ENCODE data around the gene PLEKHM2. TPM values are rescaled to one million over a fixed set of nuclear protein-coding genes. Genes with fewer than 3 reads are reported as not detected.

The PLEKHM2 gene
- polyA plus RNA-seq, 1 donor from 2014 or later, result 40.1 TPM

DNA sequence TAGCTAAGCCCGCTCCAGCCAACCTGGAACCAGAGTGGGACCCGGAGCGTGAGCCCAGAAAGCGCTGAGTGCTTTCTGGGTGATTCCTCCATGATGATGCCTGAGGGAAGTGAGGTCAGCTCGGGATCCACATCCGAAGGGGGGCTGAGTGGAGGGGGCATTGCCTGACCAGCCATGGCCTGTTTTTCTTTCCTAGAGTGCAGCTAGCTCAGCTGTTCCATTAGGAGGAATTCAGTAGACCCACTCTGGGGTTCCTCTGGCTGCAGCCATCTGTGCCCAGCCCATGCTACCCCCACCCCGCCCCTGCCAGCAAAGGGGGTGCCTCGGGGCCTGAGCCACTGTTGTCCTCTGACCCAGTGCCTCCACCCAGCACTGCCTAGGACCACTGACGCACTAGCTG lies 42.4 kb downstream of the PLEKHM2 start:
- TF ChIP-seq POLR2AphosphoS5 (IDR thresholded peaks at IDR 0.05) (no peak), SMC3 (conservative IDR thresholded peaks at IDR 0.05; ENCODE audit: poor library complexity) (no peak), CTCF (IDR thresholded peaks at IDR 0.05; ENCODE audit: poor library complexity, severe bottlenecking) (no peak), EP300 (conservative IDR thresholded peaks at IDR 0.05; ENCODE audit: poor library complexity, severe bottlenecking) (no peak), EZH2 (IDR thresholded peaks at IDR 0.05; ENCODE audit: borderline replicate concordance, insufficient read depth, low read length, poor library complexity, severe bottlenecking) (no peak)
- Histone ChIP-seq H3K9me2 (ENCODE audit: insufficient read depth, low read length) (no peaks in the 10 kb centered on the region), H2AFZ (ENCODE audit: low read depth, low read length) (no peak overlapping the region), H3K4me3 (ENCODE audit: low read length) (no peak overlapping the region), H3F3A (ENCODE audit: insufficient read depth, low read length, poor library complexity, severe bottlenecking) (no peaks in the 10 kb centered on the region), H3K79me2 (replicated peaks; ENCODE audit: insufficient read depth, low read length) (no peaks in the 10 kb centered on the region), H3K9me3 (ENCODE audit: low read length) (no peaks in the 10 kb centered on the region), H3K36me3 (ENCODE audit: insufficient read depth, low read length) (no peaks in the 10 kb centered on the region), H3K4me2 (ENCODE audit: low read length) (no peak overlapping the region), H3K9ac (ENCODE audit: low read length) (no peak overlapping the region), H4K20me1 (ENCODE audit: insufficient read depth) (no peaks in the 10 kb centered on the region), H3K27ac (ENCODE audit: low read length) (no peak overlapping the region), H3K27me3 (ENCODE audit: insufficient read depth, low read depth, low read length) (no peaks in the 10 kb centered on the region)

DNA sequence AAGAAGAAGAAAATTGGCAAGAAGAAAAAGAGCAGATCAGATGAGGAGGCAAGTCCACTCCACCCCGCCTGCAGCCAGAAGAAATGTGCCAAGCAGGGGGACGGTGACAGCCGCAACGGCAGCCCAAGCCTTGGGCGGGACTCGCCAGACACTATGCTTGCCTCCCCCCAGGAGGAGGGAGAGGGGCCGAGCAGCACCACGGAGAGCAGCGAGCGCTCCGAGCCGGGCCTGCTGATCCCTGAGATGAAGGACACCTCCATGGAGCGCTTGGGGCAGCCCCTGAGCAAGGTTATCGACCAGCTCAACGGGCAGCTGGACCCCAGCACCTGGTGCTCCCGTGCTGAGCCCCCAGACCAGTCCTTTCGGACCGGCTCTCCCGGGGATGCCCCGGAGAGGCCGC lies 42.9 kb downstream of the PLEKHM2 start:
- Histone ChIP-seq H3K9me3 (ENCODE audit: low read length) (no peaks in the 10 kb centered on the region), H3K27me3 (ENCODE audit: insufficient read depth, low read depth, low read length) (no peaks in the 10 kb centered on the region), H2AFZ (ENCODE audit: low read depth, low read length) (no peak overlapping the region), H3K79me2 (replicated peaks; ENCODE audit: insufficient read depth, low read length) (no peaks in the 10 kb centered on the region), H3F3A (ENCODE audit: insufficient read depth, low read length, poor library complexity, severe bottlenecking) (no peaks in the 10 kb centered on the region), H3K4me2 (ENCODE audit: low read length) (no peak overlapping the region), H3K27ac (ENCODE audit: low read length) (no peak overlapping the region), H3K4me3 (ENCODE audit: low read length) (no peak overlapping the region), H3K36me3 (ENCODE audit: insufficient read depth, low read length) (no peaks in the 10 kb centered on the region), H4K20me1 (ENCODE audit: insufficient read depth) (no peaks in the 10 kb centered on the region), H3K9me2 (ENCODE audit: insufficient read depth, low read length) (no peaks in the 10 kb centered on the region), H3K9ac (ENCODE audit: low read length) (no peak overlapping the region)
- TF ChIP-seq TAF1 (IDR thresholded peaks at IDR 0.05; ENCODE audit: low read depth) (no peak), CTCF (IDR thresholded peaks at IDR 0.05; ENCODE audit: poor library complexity, severe bottlenecking) (no peak), EP300 (conservative IDR thresholded peaks at IDR 0.05; ENCODE audit: poor library complexity, severe bottlenecking) (no peak), REST (IDR thresholded peaks at IDR 0.05; ENCODE audit: borderline replicate concordance) (no peak), MXI1 (conservative IDR thresholded peaks at IDR 0.05; ENCODE audit: poor library complexity, severe bottlenecking) (no peak), RAD21 (conservative IDR thresholded peaks at IDR 0.05) (no peak), POLR2AphosphoS5 (IDR thresholded peaks at IDR 0.05) (no peak), SMC3 (conservative IDR thresholded peaks at IDR 0.05; ENCODE audit: poor library complexity) (no peak), EZH2 (IDR thresholded peaks at IDR 0.05; ENCODE audit: borderline replicate concordance, insufficient read depth, low read length, poor library complexity, severe bottlenecking) (no peak)
